ENCODE results near the gene PLD1.
"Not testable (repeated sequence)": the region's sequence is repeated elsewhere in the genome, so short reads cannot be mapped to it uniquely, and the experiment has no call there.

Gene PLD1

GRCh38 chr3:171699601-171700000 lies 110.7 kb downstream of the PLD1 start:
- DNase-seq (ENCODE audit: low read depth), result no peak

GRCh38 chr3:171696805-171697204 lies 113.5 kb downstream of the PLD1 start:
- no peak for DNase-seq (ENCODE audit: low read depth)

- DNase-seq (ENCODE audit: low read depth), result no peak
Observed at GRCh38 chr3:171695426-171695825, 114.9 kb downstream of the PLD1 start.

- no peak for DNase-seq (ENCODE audit: low read depth)
Observed at GRCh38 chr3:171694888-171695287, 115.4 kb downstream of the PLD1 start.

- DNase-seq (ENCODE audit: low read depth), result not testable (repeated sequence)
Observed at GRCh38 chr3:171692551-171692950, 117.7 kb downstream of the PLD1 start.

- no peak for DNase-seq (ENCODE audit: low read depth)
Observed at GRCh38 chr3:171691485-171691884, 118.8 kb downstream of the PLD1 start.

- DNase-seq (ENCODE audit: low read depth), result no peak
Observed at GRCh38 chr3:171690281-171690680, 120.0 kb downstream of the PLD1 start.

GRCh38 chr3:171688593-171688992 lies 121.7 kb downstream of the PLD1 start:
- DNase-seq (ENCODE audit: low read depth), result no peak

- DNase-seq (ENCODE audit: low read depth), result no peak
Observed at GRCh38 chr3:171688002-171688401, 122.3 kb downstream of the PLD1 start.

GRCh38 chr3:171687581-171687980 lies 122.7 kb downstream of the PLD1 start:
- no peak for DNase-seq (ENCODE audit: low read depth)

- no peak for DNase-seq (ENCODE audit: low read depth)
Observed at GRCh38 chr3:171687064-171687463, 123.2 kb downstream of the PLD1 start.

- DNase-seq (ENCODE audit: low read depth), result no peak
Observed at GRCh38 chr3:171685116-171685895, 125.0 kb downstream of the PLD1 start.

GRCh38 chr3:171684221-171684620 lies 126.1 kb downstream of the PLD1 start:
- no peak for DNase-seq (ENCODE audit: low read depth)

- no peak for DNase-seq (ENCODE audit: low read depth)
Observed at GRCh38 chr3:171682743-171683142, 127.5 kb downstream of the PLD1 start.

- DNase-seq (ENCODE audit: low read depth), result no peak
Observed at GRCh38 chr3:171680726-171681411, 129.4 kb downstream of the PLD1 start.

GRCh38 chr3:171678971-171679492 lies 131.3 kb downstream of the PLD1 start:
- DNase-seq (ENCODE audit: low read depth), result no peak

- no peak for DNase-seq (ENCODE audit: low read depth)
Observed at GRCh38 chr3:171677706-171678105, 132.6 kb downstream of the PLD1 start.

GRCh38 chr3:171676601-171677175 lies 133.6 kb downstream of the PLD1 start:
- no peak for DNase-seq (ENCODE audit: low read depth)

GRCh38 chr3:171673951-171674350 lies 136.3 kb downstream of the PLD1 start:
- DNase-seq (ENCODE audit: low read depth), result no peak

- DNase-seq (ENCODE audit: low read depth), result no peak
Observed at GRCh38 chr3:171672538-171672937, 137.7 kb downstream of the PLD1 start.

GRCh38 chr3:171672124-171672523 lies 138.2 kb downstream of the PLD1 start:
- DNase-seq (ENCODE audit: low read depth), result no peak

GRCh38 chr3:171671709-171672108 lies 138.6 kb downstream of the PLD1 start:
- DNase-seq (ENCODE audit: low read depth), result no peak

GRCh38 chr3:171666516-171666915 lies 143.8 kb downstream of the PLD1 start:
- no peak for DNase-seq (ENCODE audit: low read depth)

Measured in T-helper 22 cell (primary cell).